LHCN-M2 (cell line): ENCODE data around the gene FAM149B1. TPM values are rescaled to one million over a fixed set of nuclear protein-coding genes. Genes with fewer than 3 reads are reported as not detected.

Experiments
- DNase-seq: peaks from one replicate; pipeline ENCODE4 v3.0.0-alpha.2; 2012; ENCODE audit warnings: low read depth
- total RNA-seq: library from RNA; depleted of rRNA; stranded (reverse); fragments of >200 nt; gene quantifications from 2 replicates; pipeline ENCODE4 v1.2.3, GENCODE V29; 2014

The FAM149B1 gene
- total RNA-seq, 1 experiment from 2014 or later, result 16.2 TPM

DNA sequence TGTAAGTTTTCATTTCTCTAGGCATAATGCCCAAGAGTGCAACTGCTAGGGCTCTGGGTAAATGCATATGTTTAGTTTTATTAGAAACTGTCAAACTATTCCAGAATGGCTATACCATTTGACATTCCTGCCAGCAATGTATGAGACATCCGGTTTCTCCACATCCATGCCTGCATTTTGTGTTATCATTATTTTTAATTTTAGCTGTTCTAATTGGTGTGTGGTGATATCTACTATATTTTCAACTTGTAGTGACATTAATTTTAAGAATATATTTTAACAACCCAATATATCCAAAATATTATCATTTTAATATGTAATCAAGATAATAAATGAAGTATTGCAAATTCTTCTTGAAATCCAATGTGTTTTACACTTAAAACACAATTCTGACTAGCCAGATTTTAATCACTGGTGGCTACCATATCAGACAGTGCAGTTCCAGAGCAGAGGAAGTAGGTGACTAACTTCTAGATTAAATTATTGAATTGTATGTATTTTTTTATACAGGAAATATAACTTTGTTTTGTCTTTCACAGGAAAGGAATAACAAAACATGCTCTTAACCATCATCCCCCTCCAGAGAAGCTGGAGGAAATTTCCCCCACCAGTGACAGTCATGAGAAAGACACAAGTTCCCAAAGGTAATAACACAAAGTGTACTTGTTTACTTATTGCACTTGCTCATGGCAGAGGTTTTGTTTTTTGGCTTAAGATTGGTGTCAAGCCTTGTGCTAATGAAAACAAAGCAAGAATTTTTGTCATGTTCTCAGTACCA, 6.4 kb downstream of the FAM149B1 start:
- no peak for DNase-seq

DNA sequence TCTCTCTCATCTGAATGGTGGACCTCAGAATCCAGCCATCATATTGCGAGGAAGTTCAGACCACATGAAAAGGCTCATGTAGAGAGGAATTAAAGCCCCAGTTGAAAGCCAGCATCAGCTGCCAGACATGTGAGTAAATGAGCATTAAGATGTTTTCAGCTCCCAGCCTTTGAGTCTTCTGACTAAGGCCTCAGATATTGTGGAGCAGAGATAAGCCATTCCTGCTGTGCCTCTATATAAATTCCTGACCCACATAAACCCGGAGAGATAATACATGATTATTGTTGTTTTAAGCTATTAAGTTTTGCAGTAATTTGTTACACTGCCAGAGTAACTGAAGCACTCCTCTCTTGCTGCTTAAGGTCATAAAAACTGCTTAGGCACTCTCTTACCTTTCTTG, 14.6 kb downstream of the FAM149B1 start:
- no peak for DNase-seq

DNA sequence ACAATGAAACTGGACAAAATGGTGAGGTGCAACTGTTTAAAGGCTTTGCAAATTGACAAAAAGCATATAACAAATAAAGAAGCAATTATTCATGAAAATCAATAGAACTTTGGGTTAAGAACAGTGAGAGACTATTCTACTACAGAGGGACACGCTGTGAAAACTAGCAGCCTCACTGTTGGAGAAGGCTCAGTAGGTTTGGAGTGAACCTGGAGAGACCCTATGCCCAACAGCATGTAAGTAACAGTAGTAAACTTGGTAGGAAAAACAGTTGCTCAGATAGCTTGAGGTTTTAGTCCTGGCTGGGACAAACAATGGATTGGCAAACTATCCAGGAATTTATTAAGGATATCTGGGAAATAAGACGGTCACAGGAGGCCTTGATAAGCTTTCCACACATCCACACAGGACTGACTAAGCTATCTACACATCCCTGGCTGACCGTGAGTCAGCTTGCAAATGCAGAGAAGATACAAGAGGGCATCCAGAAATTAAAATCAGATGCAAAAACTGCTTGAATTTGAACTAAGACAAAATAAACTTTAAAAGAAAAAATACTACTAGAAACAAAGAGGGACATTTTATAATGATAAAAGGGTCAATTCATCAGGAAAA, 15.9 kb downstream of the FAM149B1 start:
- no peak for DNase-seq

DNA sequence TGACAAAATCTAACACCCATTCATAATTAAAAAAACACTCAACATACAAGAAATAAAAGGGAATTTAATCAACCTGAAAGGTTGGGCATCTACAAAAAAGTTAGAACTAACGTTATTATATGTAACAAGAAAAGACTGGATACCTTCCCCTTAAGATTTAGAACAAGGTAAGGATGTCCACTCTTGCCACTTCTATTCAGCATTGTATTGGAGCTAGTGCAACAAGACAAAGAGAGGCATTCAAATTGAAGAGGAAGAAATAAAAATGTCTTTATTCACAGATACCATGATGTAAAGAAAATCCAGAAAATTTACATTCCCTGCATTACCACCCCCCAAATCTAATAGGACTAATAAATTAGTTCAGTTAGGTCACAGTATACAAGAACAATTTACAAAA, 18.3 kb downstream of the FAM149B1 start:
- no peak for DNase-seq

DNA sequence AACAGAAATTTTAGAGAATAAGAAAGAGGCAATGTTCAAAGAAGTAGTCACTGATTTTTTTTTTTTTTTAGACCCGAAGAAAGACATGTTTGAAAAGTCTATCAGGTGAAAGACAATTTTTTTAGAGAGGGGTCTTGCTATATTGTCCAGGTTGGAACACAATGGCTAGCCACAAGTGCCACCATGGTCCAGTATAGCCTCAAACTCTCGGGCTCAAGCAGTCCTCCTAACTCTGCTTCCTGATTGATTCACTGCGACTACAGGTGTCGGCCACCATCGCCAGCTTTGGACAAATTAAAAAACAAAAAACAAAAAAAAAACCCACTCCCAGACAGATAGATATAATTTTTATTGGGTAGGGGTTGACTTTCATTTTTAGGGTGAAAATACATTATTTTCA, 22.3 kb downstream of the FAM149B1 start:
- no peak for DNase-seq

- no peak for DNase-seq
These were observed 37.2 kb downstream of the FAM149B1 start for GRCh38 chr10:73205081-73205480.

DNA sequence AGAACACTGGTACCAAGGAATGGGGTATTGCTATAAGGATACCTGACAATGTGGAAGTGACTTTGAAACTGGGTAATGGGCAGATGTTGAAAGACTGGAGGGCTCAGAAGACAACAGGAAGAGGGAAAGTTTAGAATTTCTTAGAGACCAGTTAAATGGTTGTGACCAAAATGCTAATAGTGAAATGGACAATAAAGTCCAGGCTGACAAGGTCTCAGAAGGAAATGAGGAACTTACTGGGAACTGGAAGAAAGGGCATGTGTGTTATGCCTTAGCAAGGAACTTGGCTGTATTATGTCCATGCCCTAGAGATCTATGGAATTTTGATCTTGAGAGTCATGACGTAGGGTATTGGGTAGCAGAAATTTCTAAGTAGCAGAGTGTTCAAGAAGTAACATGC, 38.0 kb downstream of the FAM149B1 start:
- DNase-seq, result no peak

DNA sequence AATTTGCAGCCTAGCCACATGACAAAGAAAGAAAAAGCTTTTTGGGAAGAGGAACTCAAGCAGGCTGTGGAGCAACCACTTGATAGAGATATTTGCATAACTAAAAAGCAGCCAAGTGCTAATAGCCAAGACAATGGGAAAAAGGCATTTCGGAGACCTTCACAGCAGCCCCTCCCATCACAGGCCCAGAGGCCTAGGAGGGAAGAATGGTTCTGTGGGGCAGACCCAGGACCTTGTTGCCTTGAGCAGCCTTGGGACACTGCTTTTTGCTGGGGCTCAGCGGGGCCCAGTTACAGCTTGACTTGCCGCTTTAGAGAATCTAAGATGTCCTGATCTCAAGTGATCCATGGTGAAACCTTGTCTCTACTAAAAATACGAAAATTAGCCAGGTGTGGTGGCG, 38.5 kb downstream of the FAM149B1 start:
- DNase-seq, result no peak

GRCh38 chr10:73207883-73208282, 40.0 kb downstream of the FAM149B1 start:
- DNase-seq, result no peak

GRCh38 chr10:73209705-73210104, 41.8 kb downstream of the FAM149B1 start:
- peak; percentile 61 for DNase-seq

- no peak for DNase-seq
These were observed 42.6 kb downstream of the FAM149B1 start for GRCh38 chr10:73210395-73211105.

GRCh38 chr10:73211106-73211811, 43.3 kb downstream of the FAM149B1 start:
- DNase-seq, result no peak

DNA sequence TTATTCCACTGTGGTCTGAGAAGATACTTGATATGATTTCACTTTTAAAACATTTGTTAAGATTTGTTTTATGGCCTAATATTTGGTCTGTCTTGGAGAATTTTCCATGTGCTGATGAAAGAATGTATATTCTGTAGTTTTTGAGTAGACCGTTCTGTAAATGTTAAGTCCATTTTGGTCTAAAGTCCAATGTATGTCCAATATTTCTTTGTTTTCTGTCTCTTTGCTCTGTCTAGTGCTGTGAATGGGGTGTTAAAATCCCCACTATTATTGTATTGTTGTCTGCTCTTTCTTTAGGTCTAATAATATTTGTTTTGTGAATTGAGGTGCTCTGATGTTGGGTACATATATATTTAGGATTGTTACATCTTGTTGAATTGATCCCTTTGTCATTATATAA, 47.8 kb downstream of the FAM149B1 start:
- DNase-seq, result no peak

DNA sequence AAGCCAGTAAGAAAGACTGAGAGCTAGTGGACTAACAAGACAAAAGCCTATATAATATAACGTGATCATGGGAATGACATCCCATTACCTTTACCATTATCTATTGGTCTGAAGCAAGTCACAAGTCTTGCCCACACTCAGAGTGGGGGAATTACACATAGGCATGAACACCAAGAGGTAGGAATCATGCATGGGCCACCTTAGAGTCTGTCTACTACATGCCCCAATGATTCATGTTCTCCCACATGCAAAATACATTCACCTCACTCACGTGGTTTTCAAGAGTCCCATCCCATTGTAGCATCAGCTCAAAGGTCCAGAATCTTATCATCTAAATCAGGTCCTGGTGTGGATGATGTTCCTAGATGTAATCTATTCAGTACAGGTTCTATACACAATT, 49.7 kb downstream of the FAM149B1 start:
- no peak for DNase-seq

- DNase-seq, result peak; percentile 18
These were observed 50.7 kb downstream of the FAM149B1 start for GRCh38 chr10:73218431-73219191.

- no peak for DNase-seq
These were observed 51.5 kb downstream of the FAM149B1 start for GRCh38 chr10:73219384-73219783.

DNA sequence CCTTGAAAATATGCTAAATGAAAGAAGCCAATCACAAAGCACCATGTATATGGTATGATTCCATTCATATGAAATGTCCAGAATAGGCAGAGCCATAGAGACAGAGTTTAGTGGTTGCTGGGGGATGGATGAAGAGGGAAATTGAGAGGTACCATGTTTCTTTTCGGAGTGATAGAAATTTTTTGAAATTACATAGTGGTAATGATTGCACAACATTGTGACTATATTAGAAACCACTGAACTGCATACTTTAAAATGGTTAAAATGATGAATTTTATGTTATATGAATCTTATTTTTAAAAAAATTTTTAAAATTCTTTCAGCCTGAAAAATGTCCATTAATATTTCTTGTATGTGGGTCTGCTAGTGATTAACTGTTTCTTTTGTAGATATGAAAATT, 53.1 kb downstream of the FAM149B1 start:
- DNase-seq, result no peak

DNA sequence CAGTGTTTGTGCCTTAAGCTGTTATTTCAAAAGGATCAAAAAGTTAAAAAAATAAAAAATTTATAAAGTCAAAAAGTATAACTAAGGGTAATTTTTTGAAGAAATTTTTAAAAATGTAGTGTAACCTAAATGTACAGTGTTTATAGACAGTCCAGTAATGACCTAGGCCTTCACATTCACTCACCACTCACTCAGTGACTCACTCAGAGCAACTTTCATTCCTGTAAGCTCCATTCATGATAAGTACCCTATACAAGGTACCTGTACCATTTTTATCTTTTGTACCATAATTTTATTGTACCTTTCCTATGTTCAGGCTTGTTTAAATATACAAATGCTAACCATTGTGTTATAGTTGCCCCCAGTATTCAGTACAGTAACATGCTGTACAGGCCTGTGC, 57.6 kb downstream of the FAM149B1 start:
- DNase-seq, result no peak

- no peak for DNase-seq
These were observed 58.7 kb downstream of the FAM149B1 start for GRCh38 chr10:73226663-73227062.

GRCh38 chr10:73228247-73228646, 60.3 kb downstream of the FAM149B1 start:
- no peak for DNase-seq

DNA sequence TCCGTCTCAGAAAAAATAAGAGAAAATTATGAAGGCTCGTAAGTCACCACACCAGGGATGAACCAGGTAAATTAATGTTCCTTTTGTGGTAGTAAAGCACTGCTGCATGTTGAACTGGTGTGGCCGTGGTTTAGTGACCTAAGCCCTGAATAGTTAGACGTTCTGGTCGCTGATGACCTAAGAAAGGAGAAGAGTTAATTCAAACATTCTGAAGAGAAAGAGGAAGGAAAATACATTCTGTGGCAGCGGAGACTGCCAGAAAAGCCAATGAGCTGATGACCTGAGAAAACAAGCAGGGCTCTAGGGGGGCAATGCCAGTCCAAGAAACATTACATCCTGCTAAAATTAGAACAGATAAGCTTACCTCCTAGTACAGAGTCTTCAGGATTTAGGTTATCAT, 61.6 kb downstream of the FAM149B1 start:
- no peak for DNase-seq
